Right ventricle myocardium inferior (tissue), 1 donor: ENCODE data around the gene OSM. TPM values are rescaled to one million over a fixed set of nuclear protein-coding genes. Genes with fewer than 3 reads are reported as not detected.

Experiments
- ATAC-seq: fragments of 200-7000 bp; cut with Tn5 transposase; one replicate; pipeline ENCODE4 v1.9.1; 2020; ENCODE audit warnings: mild to moderate bottlenecking, moderate library complexity
- DNase-seq: peaks from one replicate; pipeline ENCODE4 v3.0.0; 2021; ENCODE audit errors: missing footprints
- intact Hi-C: fragments of 100-400 bp; cut with DNase I; formaldehyde crosslinking; loops from one replicate; pipeline ENCODE4 v1.11.0; 2022
- total RNA-seq: library from RNA; stranded (reverse); fragmentation: NEBNext Ultra II Directional; extraction: Animal tissue kit (Norgen Biotek cat#: 25700); gene quantifications from one replicate; pipeline ENCODE4 v1.2.1, GENCODE V29; 2021
- donor health status: DM: no; HTN: yes; CAD: no; lungs with severe emphysema.

The OSM gene
- total RNA-seq, 1 donor from 2014 or later: 0.19 TPM

- ATAC-seq: no peak
- DNase-seq: peak; percentile 45
- intact Hi-C loops: no loop called here
Measured at GRCh38 chr22:30273711-30274436, 7.2 kb upstream of the OSM start.

- intact Hi-C loops: no loop called here
- peak; percentile 60 for DNase-seq
- ATAC-seq: no peak
Measured at GRCh38 chr22:30272781-30273601, 6.3 kb upstream of the OSM start.

DNA sequence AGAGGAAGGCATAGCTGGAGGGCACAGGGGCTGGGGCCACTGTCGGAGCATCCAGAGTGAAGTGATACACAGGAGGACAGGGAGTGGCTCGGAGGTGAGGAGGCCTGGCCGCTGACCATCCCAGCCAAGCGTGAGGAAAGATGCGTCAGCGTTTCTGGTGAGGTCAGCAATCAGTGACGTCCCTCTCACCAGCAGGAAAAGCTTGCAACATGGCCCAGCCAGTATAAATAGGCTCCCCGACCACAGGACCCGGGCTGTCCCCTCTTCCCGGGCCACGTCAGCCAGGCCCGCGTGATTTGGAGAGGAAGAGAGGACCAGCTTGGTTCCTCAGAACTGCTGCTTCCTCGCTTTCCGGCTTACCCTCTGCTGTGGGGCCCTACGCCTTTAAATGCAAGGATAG, 4.2 kb upstream of the OSM start:
- intact Hi-C loops: no loop called here
- ATAC-seq (peak; percentile 66), DNase-seq (peak; percentile 93)

DNA sequence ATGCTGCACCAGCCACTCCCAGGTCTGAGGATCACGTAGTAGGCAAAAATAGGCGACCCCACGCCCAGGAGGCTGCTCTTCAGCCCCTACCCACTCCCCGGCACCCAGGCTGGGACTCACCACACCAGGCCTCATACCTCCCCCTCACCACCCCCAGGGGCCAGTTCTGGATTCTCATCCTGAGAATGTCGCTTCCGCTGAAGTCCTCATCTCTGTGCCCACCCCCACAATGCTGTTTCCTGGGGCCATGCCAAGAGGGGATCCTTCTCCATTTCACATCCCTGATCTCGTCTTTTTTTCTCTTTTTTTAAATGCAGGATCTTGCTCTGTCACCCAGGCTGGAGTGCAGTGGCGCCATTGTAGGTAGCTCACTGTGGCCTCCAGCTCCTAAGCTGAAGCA, 1.7 kb upstream of the OSM start:
- DNase-seq (peak; percentile 20), ATAC-seq (no peak)
- intact Hi-C loops: no loop called here

- DNase-seq (peak; percentile 76), ATAC-seq (no peak)
- intact Hi-C loops: no loop called here
Measured at GRCh38 chr22:30267382-30268302, 991 bp upstream of the OSM start.

GRCh38 chr22:30265823-30266444, 717 bp downstream of the OSM start:
- ATAC-seq (peak; percentile 49), DNase-seq (peak; percentile 91)
- intact Hi-C loops: no loop called here

GRCh38 chr22:30265131-30265720, 1.4 kb downstream of the OSM start:
- DNase-seq: peak; percentile 42
- ATAC-seq: no peak
- intact Hi-C loops: no loop called here

GRCh38 chr22:30263883-30264282, 2.8 kb downstream of the OSM start:
- intact Hi-C loops: loop anchor here (1.0 kb wide), 1 partner anchor 23 kb away; no protein-coding TSS in a partner anchor
- peak; percentile 60 for DNase-seq
- ATAC-seq: no peak

DNA sequence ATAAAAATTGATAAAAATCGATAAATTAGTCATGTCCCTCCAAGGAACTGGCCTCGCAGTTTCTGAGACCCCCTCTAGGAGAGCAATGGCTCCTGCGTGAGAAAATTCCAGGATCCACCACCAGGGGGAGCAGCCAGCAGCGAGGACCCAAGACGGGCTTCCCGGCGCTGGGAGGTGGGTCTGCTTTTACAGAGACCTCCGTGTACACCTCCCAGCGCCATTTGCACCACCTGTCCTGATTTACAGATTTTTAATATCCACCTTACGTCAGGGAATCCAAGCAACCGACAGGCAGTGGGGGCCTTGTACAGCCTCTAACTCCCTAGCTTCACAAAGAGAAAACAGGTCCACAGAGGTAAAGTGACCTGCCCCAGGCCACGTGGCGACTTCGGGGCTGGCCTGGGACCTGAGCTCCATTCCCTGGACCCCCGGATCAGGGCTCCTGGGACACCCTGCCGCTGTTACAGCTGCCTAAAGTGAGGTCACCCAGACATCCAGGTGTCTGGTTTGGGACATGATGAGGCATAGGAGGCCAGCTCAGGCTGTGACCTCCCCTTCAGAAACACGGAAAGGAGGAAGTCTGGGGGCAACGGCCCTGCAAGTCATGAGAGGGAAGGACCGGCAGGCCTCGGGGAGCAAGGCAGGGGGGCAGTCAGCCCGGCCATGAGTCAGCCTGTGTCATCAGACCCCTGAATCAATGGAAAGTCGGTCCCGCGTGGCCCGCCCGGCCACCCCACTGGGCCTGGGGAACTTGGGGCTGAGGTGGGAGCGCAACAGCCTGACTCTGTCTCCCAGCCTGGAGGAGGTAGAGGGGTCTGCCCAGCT, 3.5 kb downstream of the OSM start:
- DNase-seq (peak; percentile 89), ATAC-seq (no peak)
- intact Hi-C loops: loop anchor here (1.0 kb wide), 2 partner anchors 24 to 124 kb away; partner anchors contain the start of gene RNF215

- intact Hi-C loops: loop anchor here (1.0 kb wide), 1 partner anchor 125 kb away; the partner anchor contains the start of gene RNF215
- DNase-seq: peak; percentile 25
- no peak for ATAC-seq
Measured at GRCh38 chr22:30262112-30262511, 4.5 kb downstream of the OSM start.

- intact Hi-C loops: no loop called here
- peak; percentile 75 for DNase-seq
Measured at GRCh38 chr22:30261134-30261533, 5.5 kb downstream of the OSM start.

GRCh38 chr22:30260682-30261081, 6.0 kb downstream of the OSM start:
- ATAC-seq: no peak
- DNase-seq: no peak
- intact Hi-C loops: no loop called here

More at GRCh38 chr22:30261134-30261533, 5.5 kb downstream of the OSM start:
- ATAC-seq: no peak

DNA sequence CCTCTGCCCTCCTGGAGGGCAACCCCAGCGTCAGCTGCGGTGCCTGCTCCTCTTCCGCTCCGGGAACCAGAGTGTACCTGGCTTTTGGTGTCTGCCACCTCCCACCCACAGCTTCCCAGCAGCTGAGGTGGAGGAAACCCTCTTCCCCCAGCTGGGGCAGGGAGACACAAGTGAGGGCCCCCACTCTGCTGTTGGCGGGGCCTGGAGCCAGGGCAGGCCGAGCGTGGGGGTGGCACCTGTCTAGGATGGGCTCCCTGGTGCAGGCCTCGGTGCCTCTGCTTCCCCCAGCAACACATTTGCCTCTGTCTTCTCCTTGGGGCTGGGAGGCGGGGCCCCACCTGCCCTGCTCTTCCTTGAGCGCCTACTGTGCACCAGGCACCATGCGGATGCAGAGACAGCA, 6.4 kb downstream of the OSM start:
- intact Hi-C loops: no loop called here
- ATAC-seq (no peak), DNase-seq (peak; percentile 30)

- intact Hi-C loops: loop anchor here (5.0 kb wide), 1 partner anchor 47 kb away; no protein-coding TSS in a partner anchor
- ATAC-seq: no peak
- DNase-seq: peak; percentile 16
Measured at GRCh38 chr22:30254314-30254713, 12.3 kb downstream of the OSM start.

- ATAC-seq (peak; percentile 58), DNase-seq (peak; percentile 85)
- intact Hi-C loops: loop anchor here (5.0 kb wide), 1 partner anchor 46 kb away; no protein-coding TSS in a partner anchor
Measured at GRCh38 chr22:30253205-30253852, 13.3 kb downstream of the OSM start.

- intact Hi-C loops: loop anchor here (5.0 kb wide), 1 partner anchor 45 kb away; no protein-coding TSS in a partner anchor
Measured at GRCh38 chr22:30252411-30253204, 14.0 kb downstream of the OSM start.

More at GRCh38 chr22:30252411-30253204, 14.0 kb downstream of the OSM start:
- ATAC-seq: no peak
- DNase-seq: peak; percentile 62
